SK-N-SH treated with all-trans-retinoic acid at 6 μM for 48 hours (cell line): ENCODE results near the gene FZD4.
A peak's percentile ranks its signal among the peaks of the same experiment; 100 is the strongest.

Experiments used
- ATAC-seq: fragments of 200-7000 bp; cut with Tn5 transposase; 3 replicates; pipeline ENCODE4 v1.9.1; 2020; ENCODE audit warnings: mild to moderate bottlenecking, moderate library complexity
- ARNTL ChIP-seq: fragments of 450-650 bp; formaldehyde crosslinking; IDR thresholded peaks from 2 replicates; pipeline ENCODE4 v1.5.0; 2020; ENCODE audit warnings: low read depth, mild to moderate bottlenecking, moderate library complexity, borderline replicate concordance
- BACH2 ChIP-seq: fragments of 250-450 bp; sonication (Bioruptor Pico); IDR thresholded peaks from 2 replicates; pipeline ENCODE4 v1.9.0; 2021; ENCODE audit warnings: mild to moderate bottlenecking, borderline replicate concordance
- CSDC2 ChIP-seq: fragments of 250-450 bp; sonication (Bioruptor Pico); IDR thresholded peaks from 2 replicates; pipeline ENCODE4 v1.5.0; 2020; ENCODE audit warnings: mild to moderate bottlenecking, moderate library complexity
- ESRRG ChIP-seq: fragments of 250-450 bp; sonication (Bioruptor Pico); IDR thresholded peaks from 2 replicates; pipeline ENCODE4 v1.6.1; 2021; ENCODE audit warnings: mild to moderate bottlenecking
- GLIS3 ChIP-seq: fragments of 250-450 bp; sonication (Bioruptor Pico); IDR thresholded peaks from 2 replicates; pipeline ENCODE4 v1.5.0; 2020; ENCODE audit warnings: mild to moderate bottlenecking, moderate library complexity
- ISL1 ChIP-seq: fragments of 250-450 bp; sonication (Bioruptor Pico); IDR thresholded peaks from 2 replicates; pipeline ENCODE4 v2.1.2; 2022; ENCODE audit warnings: mild to moderate bottlenecking, moderate library complexity
- PPARA ChIP-seq: fragments of 250-450 bp; sonication (Bioruptor Pico); IDR thresholded peaks from 2 replicates; pipeline ENCODE4 v1.5.0; 2020; ENCODE audit warnings: mild to moderate bottlenecking, borderline replicate concordance
- RARB ChIP-seq: fragments of 250-450 bp; sonication (Bioruptor Pico); IDR thresholded peaks from 2 replicates; pipeline ENCODE4 v1.8.0; 2021; ENCODE audit warnings: mild to moderate bottlenecking, moderate library complexity
- SNAI2 ChIP-seq: fragments of 250-450 bp; sonication (Bioruptor Pico); IDR thresholded peaks from 2 replicates; pipeline ENCODE4 v1.5.0; 2020; ENCODE audit warnings: mild to moderate bottlenecking, moderate library complexity
- TCF4 ChIP-seq: fragments of 250-450 bp; sonication (Bioruptor Pico); IDR thresholded peaks from 2 replicates; pipeline ENCODE4 v1.8.0; 2021; ENCODE audit warnings: mild to moderate bottlenecking, moderate library complexity, borderline replicate concordance
- TOX ChIP-seq: fragments of 250-450 bp; sonication (Bioruptor Pico); IDR thresholded peaks from 2 replicates; pipeline ENCODE4 v1.8.0; 2021; ENCODE audit warnings: mild to moderate bottlenecking, moderate library complexity, borderline replicate concordance
- ZC3H10 ChIP-seq: fragments of 250-450 bp; sonication (Bioruptor Pico); IDR thresholded peaks from 2 replicates; pipeline ENCODE4 v1.5.1; 2021; ENCODE audit warnings: mild to moderate bottlenecking, moderate library complexity
- ZFP3 ChIP-seq: fragments of 250-450 bp; sonication (Bioruptor Pico); IDR thresholded peaks from 2 replicates; pipeline ENCODE4 v1.5.0; 2020; ENCODE audit warnings: mild to moderate bottlenecking, moderate library complexity
- ZNF565 ChIP-seq: fragments of 450-650 bp; formaldehyde crosslinking; conservative IDR thresholded peaks from 2 replicates; pipeline ENCODE4 v1.5.0; 2020; ENCODE audit warnings: low read depth, mild to moderate bottlenecking, moderate library complexity
- ZNF8 ChIP-seq: fragments of 450-650 bp; formaldehyde crosslinking; IDR thresholded peaks from 2 replicates; pipeline ENCODE4 v1.5.0; 2020; ENCODE audit warnings: mild to moderate bottlenecking, moderate library complexity
- TF ChIP-seq, protein P1 (sequence below): fragments of 250-450 bp; sonication (Bioruptor Pico); IDR thresholded peaks from 2 replicates; pipeline ENCODE4 v1.8.0; 2021; ENCODE audit warnings: low read depth, mild to moderate bottlenecking, moderate library complexity, borderline replicate concordance
- TF ChIP-seq, protein P2 (sequence below): fragments of 250-450 bp; sonication (Bioruptor Pico); IDR thresholded peaks from 2 replicates; pipeline ENCODE4 v1.5.1; 2021; ENCODE audit warnings: mild to moderate bottlenecking, moderate library complexity
- TF ChIP-seq, protein P3 (sequence below): fragments of 250-450 bp; sonication (Bioruptor Pico); IDR thresholded peaks from 2 replicates; pipeline ENCODE4 v1.5.0; 2020; ENCODE audit warnings: mild to moderate bottlenecking, moderate library complexity
- TF ChIP-seq, protein P4 (sequence below): fragments of 250-450 bp; sonication (Bioruptor Pico); IDR thresholded peaks from 2 replicates; pipeline ENCODE4 v1.8.0; 2020; ENCODE audit warnings: mild to moderate bottlenecking, moderate library complexity, borderline replicate concordance

Gene FZD4

DNA sequence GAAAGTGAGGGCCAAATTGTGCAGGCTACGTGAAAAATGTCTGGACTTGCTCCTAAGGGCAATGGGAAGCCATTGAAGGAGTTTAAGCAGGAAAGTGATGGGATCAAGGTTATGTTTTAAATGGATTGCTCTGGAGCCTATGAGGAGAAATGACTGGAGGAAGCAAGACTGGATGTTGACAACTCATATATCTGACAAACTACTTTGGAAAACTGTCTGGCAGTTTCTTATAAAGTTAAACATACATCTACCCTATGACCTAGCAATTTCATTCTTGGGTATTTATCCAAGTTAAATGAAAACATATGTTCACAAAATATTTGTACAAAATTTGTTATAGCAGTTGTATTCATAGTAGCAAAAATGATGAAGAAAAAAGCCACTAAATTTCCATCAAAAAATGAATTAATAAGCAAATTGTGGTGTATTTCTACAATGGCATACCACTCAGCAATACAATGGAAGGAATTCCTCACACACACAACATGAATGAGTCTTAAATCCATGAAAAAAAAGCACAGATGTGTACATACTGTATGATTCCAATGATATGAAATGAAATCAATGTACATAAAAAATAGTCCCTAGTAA lies 24.1 kb downstream of the FZD4 start:
- TF ChIP-seq SNAI2 (CRISPR knock-in tag) (no peak), ZNF565 (CRISPR knock-in tag) (no peak), PPARA (no peak), ZFP3 (no peak), ARNTL (no peak), ESRRG (CRISPR knock-in tag) (no peak), TOX (CRISPR knock-in tag) (no peak), RARB (CRISPR knock-in tag) (no peak), GLIS3 (CRISPR knock-in tag) (no peak), ZC3H10 (CRISPR knock-in tag) (no peak), CSDC2 (CRISPR knock-in tag) (no peak), ISL1 (CRISPR knock-in tag) (no peak), TCF4 (CRISPR knock-in tag) (no peak), ZNF8 (CRISPR knock-in tag) (no peak)
- TF ChIP-seq, protein P1, sequence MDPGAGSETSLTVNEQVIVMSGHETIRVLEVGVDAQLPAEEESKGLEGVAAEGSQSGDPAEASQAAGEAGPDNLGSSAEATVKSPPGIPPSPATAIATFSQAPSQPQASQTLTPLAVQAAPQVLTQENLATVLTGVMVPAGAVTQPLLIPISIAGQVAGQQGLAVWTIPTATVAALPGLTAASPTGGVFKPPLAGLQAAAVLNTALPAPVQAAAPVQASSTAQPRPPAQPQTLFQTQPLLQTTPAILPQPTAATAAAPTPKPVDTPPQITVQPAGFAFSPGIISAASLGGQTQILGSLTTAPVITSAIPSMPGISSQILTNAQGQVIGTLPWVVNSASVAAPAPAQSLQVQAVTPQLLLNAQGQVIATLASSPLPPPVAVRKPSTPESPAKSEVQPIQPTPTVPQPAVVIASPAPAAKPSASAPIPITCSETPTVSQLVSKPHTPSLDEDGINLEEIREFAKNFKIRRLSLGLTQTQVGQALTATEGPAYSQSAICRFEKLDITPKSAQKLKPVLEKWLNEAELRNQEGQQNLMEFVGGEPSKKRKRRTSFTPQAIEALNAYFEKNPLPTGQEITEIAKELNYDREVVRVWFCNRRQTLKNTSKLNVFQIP (CRISPR knock-in tag), result no peak
- TF ChIP-seq, protein P2, sequence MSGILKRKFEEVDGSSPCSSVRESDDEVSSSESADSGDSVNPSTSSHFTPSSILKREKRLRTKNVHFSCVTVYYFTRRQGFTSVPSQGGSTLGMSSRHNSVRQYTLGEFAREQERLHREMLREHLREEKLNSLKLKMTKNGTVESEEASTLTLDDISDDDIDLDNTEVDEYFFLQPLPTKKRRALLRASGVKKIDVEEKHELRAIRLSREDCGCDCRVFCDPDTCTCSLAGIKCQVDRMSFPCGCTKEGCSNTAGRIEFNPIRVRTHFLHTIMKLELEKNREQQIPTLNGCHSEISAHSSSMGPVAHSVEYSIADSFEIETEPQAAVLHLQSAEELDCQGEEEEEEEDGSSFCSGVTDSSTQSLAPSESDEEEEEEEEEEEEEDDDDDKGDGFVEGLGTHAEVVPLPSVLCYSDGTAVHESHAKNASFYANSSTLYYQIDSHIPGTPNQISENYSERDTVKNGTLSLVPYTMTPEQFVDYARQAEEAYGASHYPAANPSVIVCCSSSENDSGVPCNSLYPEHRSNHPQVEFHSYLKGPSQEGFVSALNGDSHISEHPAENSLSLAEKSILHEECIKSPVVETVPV (CRISPR knock-in tag), result no peak
- TF ChIP-seq, protein P3, sequence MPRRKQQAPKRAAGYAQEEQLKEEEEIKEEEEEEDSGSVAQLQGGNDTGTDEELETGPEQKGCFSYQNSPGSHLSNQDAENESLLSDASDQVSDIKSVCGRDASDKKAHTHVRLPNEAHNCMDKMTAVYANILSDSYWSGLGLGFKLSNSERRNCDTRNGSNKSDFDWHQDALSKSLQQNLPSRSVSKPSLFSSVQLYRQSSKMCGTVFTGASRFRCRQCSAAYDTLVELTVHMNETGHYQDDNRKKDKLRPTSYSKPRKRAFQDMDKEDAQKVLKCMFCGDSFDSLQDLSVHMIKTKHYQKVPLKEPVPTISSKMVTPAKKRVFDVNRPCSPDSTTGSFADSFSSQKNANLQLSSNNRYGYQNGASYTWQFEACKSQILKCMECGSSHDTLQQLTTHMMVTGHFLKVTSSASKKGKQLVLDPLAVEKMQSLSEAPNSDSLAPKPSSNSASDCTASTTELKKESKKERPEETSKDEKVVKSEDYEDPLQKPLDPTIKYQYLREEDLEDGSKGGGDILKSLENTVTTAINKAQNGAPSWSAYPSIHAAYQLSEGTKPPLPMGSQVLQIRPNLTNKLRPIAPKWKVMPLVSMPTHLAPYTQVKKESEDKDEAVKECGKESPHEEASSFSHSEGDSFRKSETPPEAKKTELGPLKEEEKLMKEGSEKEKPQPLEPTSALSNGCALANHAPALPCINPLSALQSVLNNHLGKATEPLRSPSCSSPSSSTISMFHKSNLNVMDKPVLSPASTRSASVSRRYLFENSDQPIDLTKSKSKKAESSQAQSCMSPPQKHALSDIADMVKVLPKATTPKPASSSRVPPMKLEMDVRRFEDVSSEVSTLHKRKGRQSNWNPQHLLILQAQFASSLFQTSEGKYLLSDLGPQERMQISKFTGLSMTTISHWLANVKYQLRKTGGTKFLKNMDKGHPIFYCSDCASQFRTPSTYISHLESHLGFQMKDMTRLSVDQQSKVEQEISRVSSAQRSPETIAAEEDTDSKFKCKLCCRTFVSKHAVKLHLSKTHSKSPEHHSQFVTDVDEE, result no peak
- TF ChIP-seq, protein P4, sequence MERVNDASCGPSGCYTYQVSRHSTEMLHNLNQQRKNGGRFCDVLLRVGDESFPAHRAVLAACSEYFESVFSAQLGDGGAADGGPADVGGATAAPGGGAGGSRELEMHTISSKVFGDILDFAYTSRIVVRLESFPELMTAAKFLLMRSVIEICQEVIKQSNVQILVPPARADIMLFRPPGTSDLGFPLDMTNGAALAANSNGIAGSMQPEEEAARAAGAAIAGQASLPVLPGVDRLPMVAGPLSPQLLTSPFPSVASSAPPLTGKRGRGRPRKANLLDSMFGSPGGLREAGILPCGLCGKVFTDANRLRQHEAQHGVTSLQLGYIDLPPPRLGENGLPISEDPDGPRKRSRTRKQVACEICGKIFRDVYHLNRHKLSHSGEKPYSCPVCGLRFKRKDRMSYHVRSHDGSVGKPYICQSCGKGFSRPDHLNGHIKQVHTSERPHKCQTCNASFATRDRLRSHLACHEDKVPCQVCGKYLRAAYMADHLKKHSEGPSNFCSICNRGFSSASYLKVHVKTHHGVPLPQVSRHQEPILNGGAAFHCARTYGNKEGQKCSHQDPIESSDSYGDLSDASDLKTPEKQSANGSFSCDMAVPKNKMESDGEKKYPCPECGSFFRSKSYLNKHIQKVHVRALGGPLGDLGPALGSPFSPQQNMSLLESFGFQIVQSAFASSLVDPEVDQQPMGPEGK (CRISPR knock-in tag), result no peak
- ATAC-seq, result peak; percentile 80

DNA sequence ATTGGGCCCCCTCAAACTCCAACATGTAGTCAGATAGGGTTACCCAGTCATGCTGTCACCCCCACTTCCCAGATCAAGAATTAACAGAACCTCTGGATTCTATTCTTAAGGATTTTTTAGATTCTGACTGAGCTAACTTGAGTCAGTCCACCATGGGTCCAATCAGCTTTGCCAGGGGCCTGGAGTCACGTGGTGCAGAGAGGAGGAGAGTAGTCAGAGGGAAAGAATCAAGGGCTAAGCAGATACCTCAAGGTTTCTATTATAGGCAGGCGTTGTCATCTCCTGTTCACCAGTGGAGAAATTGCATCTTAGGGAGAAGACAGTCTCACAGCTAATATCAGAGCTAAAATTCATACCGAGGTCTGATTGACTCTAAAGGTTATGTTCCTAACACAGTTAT lies 28.2 kb downstream of the FZD4 start:
- no peak for ATAC-seq
- TF ChIP-seq, protein P4 (CRISPR knock-in tag), result no peak
- TF ChIP-seq ZNF8 (CRISPR knock-in tag) (no peak), GLIS3 (CRISPR knock-in tag) (no peak), BACH2 (CRISPR knock-in tag) (no peak), ZNF565 (CRISPR knock-in tag) (no peak)
- TF ChIP-seq, protein P1 (CRISPR knock-in tag), result no peak
